GM18951 (cell line): ENCODE measurements around the gene C1QTNF5.

ENCODE experiments used
- POLR2A ChIP-seq: IDR thresholded peaks from 4 replicates; pipeline ENCODE4 v1.6.1; 2011; ENCODE audit warnings: mild to moderate bottlenecking; ENCODE audit not compliant: insufficient read length, insufficient read depth; ENCODE audit errors: extremely low read depth
- in situ Hi-C: fragments of 300-500 bp; cut with MboI; formaldehyde crosslinking; loops from one replicate; pipeline ENCODE4 v1.12.0; 2022; ENCODE audit warnings: low sequenced_read_pairs, mixed read lengths, inconsistent platforms; ENCODE audit not compliant: unreplicated experiment

C1QTNF5 gene

DNA sequence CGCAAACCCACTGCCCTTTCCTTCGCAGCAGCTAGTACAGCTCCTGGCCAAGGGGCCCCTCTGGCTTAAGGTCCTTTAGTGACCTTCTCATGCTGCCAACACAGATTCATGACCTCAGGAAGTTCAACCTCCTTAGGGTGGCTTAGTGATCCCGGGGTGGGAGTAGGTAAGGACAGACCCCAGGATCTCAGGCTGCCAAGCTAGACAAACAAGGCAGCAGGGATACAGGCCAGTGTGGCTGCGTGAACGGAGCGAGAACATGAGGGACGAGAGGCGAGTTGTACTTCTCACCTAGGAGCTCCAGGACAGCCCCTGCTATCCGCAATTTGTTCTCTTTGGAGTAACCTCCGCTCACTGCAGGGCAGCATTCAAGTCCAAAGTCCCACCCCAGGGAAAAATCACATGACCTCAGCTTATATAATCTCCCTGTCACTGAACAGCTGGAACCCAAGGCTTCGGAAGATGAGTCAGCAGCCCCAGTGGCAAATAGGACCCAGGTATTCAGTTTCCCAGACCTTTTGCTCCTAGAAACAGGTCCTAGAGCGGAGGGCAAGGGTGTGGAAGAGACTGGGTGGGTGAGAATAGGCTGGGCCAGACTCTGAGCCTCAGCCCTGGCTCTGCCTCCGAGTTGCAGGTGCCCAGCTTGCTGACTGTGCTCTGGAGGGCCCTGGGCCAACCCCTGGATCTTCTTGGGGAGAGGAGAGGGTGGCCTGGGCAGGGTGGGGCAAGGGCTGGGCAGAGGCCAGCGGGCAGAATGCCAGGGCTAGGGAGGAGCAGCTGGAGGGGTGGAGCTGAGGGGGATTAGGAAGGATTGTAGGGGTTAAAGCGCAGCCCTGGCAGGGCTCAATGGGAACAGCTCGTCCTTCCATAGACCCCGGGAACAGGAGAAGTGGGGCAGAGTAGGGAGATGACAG lies 27.7 kb upstream of the C1QTNF5 start:
- no peak for TF ChIP-seq POLR2A
- in situ Hi-C loops = no loop called here

DNA sequence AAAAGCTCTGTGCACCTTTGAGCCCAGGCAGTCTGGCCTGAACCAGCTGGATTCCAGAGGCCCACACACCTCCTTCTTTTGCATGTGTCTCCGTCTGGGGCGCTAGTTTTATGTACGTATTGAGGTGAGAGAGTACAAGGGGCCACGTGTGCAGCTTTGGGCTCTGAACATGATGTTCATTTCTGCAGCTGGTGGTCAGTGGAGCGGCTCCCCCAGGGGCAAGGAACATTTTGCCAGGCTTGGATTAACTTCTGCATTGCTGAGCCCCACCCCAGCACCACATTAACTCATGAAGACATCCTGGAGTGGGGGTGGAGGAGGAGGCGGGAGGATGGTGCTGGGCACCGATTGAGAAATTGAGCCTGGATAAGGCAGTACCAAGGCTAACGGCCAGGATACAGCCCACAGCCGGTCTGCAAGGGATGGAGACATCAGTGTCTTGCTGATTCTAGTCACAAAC lies 27.0 kb upstream of the C1QTNF5 start:
- in situ Hi-C loops = no loop called here
- TF ChIP-seq POLR2A = no peak

DNA sequence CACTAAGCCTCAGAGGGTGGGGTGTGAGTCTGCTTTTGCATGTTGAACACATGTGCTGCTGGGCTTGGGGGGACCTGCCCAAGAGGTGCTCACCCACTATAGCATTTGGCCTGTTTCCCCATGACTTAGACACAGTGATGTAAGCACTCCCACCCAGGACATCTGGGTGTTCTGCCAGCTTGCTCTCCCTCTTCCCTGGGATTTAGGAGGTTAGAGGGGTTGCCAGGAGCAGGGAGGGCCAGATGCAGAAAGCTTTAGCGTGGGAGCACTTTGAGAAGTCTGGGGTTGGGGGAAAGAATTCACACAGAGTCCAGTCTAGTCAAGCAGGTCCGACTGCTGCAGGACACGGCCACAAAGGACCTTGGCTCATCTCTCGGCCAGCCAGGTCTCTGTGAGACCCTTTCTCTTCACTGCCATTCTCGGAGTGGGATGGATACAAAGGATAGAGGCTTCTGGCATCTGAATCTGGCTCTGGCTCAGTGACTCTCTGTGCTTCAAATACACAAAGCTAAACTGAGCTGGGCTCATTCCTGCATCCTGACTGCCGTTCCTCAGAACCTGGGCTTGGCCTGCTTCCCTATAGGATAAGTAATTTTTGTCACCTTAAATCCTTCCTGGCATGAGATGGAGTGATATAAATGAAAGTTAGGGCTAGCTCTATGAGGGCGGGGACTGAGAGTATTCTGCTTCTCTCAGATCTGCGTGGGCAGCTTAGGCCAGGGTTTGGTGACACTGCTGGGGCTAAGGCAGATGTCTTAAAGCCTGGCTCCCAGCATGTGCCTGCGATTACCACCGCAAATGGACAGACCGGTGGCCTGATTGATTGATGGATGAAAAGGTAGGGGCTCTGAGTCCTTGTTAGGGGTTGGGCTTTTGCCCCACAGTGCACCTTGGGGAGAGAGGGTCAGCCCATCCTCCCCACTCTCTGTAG lies 26.3 kb upstream of the C1QTNF5 start:
- no peak for TF ChIP-seq POLR2A
- in situ Hi-C loops = no loop called here

DNA sequence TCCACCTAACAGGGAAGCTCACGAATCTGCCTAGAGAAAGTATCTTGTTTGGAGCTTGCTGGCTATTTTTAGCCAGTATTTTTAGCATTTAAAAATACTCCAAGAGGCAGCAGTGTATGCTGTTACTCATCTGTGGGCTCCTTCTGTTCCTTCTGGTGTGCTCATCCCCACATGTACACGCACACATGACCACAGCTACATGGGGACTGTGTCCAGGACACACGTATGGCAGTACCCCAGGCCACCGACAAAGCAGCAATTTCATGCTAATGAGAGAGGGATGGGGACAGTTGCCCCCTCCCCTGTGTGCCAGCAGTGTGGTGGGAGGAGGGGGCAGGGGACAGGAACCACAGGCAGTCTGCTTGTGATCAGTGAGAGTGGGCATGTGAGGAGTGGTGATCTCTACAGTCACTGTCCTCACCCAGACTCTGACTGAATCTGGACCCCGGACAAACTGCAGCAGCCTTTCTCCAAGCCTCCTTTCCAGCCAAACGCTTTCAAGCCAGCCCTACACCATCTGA lies 24.4 kb upstream of the C1QTNF5 start:
- in situ Hi-C loops = no loop called here
- no peak for TF ChIP-seq POLR2A

DNA sequence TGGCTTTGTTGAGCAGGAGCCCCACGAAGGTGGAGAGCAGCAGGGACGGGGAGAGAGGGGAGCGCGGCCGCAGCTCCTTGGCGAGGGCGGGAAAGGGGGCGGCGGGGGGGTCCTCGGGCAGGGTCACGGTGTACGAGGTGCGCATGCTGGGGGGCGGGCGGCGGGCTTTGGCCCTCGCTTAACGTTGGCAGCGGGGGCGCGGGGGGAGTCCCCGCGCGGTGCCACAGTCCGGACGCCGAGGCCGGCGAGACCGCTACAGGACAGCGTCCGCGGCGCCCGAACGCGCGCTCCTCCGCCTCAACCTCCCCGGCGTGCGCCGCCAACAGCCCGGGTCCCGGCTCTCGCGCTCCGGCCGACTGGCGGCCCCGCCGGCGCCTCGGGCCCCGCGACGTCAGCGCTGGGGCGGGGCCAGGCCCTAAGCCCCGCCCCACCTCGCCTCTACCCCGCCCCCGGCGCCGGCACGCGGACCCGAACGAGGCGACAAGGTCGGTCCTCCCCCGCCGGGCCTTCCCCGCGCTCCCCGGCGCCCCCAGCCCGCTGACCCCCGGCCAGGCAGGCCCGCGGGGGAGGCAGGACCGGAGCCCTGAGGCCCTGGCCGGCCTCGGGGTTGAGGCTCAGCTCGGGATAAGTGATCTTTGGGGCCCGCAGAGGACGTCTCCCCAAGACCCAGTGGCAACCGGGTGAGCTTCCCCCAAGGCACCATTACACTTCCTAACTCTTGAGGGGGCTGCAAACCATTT lies 23.3 kb upstream of the C1QTNF5 start:
- no peak for TF ChIP-seq POLR2A
- in situ Hi-C loops = no loop called here

DNA sequence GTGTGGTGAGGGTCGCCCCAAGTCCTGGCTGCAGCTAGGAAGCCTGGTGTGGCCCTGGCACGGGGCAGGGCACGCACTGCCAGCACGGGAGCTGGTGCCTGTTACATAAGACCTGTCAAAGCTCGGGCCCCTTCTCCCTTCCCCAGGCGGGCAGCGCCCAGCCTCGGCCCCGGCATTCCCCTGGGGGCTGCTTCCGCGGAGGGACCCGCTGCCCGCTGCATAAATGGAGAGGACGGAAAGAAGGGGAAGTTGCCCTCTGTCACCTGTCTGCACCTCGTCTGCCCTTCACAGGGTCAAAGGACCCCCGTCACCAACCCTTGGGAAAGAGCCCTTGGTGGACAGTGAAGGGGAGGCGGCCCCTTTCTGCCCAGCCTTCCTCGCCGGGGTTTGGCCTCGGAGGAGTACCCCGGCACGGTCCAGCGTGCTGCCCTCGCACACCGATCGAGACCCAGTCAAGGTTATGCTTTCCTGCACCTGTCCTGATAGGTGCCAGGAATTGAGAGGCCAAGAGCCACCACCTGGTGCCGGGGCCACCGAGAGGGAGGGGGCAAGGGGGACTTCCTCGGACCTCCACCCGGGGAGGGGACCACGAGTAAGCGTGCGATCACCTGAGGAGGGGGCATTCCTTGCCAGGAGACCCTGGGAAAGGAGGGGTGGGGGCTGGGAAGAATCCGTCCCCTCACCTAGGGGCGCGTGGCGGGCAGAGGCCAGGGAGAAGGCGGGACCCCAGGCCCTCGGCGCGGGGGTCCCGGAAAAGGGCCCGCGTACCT lies 22.6 kb upstream of the C1QTNF5 start:
- TF ChIP-seq POLR2A = no peak

DNA sequence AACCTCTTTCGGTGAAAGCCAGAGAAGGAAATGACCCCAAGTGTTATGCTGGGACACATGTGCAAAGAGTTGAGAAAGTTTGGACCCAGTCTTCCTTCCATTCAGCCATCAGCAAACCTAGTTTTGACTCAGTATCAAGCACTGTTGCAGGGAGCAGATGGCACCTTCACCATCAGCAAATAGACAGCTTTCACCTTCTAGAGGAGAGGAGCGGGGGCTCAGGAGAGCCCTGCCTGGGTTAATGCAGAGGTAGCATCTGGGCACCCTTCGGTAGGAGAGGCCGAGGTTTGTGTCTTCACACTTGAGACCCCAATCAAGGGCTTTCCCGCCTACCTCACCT lies 22.0 kb upstream of the C1QTNF5 start:
- in situ Hi-C loops = no loop called here
- TF ChIP-seq POLR2A = no peak

More for the DNA sequence above, 22.6 kb upstream of the C1QTNF5 start:
- in situ Hi-C loops = no loop called here

DNA sequence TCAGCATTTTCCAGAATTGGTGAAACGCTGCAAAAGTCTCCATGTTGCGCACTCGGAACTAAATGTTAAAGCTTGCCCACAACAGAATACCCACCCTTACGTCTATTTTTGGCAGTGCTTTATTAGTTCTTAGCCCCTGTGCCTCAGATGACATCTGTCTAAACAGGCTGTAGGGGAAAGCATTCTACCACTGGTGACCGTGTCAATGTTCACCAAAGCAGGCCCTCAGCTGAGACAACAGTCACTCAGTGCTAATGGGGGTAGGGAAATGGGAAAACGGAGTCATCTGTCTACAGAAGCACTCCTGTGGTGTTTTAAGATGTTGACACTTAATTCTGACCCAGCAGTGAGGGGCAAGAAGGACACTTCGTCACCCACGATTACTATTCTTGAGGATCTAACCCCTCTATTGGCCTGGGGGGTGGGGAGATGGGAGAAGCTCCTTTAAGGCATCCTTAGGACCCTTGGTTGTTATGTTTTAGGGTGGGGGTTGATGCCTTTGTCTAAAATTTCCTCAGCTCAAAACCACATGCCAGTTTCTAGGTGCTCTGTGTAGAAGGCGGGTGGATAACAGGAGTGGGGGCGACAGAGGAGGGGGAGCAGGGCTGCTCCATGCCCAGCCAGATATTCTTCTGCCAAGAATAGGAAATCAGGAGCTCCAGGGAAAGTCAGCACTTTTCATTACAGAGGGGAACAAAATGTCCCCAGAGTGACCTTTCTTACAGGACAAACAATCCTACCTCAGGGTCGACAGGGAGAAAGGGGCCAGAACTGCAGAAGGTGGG lies 21.4 kb upstream of the C1QTNF5 start:
- TF ChIP-seq POLR2A = no peak
- in situ Hi-C loops = no loop called here

DNA sequence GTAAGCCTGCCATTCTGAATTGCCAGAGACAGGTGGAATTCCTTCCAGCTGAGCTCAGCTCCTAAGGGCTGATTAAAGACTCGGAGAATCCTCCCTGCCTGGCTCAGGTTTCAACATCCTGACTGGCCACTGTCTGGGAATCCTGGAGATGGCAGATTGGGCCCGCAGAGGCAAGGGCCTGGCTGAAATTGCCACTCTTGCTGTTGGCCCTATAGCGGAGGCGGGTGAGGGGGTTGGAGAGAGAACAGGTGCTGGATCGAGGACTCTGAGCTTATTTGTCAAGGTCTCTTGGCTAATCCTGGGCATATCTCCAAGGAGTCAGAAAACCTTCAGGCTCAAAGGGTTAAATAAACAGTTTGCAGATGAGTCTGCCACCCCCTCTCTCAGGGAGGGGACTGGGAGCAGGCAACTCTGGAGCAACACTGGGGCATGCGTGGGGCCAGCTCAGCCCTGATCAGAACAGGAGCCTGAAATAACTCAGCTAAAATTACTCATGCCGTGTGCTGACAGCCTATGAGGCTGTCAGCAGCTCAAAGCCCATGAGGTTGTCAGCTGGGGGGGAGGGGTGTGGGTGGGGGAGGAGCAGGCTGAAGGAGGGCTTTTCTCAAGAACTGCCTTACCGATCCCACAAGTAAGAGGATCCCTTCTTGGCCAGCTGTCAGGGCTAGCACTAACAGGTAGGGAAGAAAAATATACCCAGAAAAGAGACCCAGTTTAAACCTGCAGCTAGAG lies 20.5 kb upstream of the C1QTNF5 start:
- TF ChIP-seq POLR2A = no peak
- in situ Hi-C loops = no loop called here

DNA sequence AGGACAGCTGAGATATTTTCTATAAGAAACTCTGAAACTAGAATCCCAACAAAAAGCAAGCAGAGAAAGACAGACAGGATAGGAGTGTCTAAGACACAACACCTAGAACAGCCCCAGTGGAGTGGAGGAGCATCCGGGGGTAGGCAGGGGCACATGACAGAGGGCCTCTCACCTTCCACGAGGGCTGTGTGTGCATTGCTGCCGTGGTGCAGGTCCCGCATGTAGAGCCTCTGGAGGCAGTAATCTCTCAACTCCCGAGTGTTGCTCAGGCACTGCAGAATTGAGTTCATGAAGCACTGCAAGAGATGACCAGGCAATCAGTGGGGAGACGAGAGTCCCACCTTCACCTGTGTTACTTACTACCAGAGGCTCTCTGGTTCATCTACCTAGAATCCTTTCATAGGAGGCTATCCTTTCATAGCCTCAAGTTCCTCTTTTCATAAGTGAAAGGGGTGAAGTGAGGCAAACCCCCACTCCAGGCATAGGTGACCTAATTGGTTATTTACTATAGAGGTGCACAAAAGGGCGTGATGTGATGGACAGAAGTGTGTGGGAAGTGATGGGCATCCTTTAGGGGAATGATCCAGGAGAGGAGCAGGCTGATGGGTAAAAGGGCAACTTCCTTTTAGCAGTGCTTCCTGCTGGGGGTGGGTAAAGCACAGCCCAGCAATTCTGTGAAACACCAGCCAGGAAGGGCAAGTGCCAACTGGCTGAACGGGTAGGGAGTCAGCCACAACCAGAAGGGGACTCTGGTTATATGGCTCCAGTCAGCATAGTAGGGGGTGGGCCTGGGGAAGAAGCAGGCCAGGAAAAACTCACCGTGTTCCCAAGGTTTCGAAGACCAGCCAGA lies 18.9 kb upstream of the C1QTNF5 start:
- TF ChIP-seq POLR2A = no peak
- in situ Hi-C loops = loop anchor here (5.0 kb wide), 1 partner anchor 113 kb away; no protein-coding TSS in a partner anchor
